Measurements from ENCODE around the gene SRSF10. TPM values are rescaled to one million over a fixed set of nuclear protein-coding genes. Genes with fewer than 3 reads are reported as not detected.

Gene SRSF10
- total and polyA plus RNA-seq, 9 of the 15 experiments (the other 6 are each of a cell fraction or from before 2014, with no cell fraction given): 154 to 264 (median 205) TPM

- TF ChIP-seq, protein P1, sequence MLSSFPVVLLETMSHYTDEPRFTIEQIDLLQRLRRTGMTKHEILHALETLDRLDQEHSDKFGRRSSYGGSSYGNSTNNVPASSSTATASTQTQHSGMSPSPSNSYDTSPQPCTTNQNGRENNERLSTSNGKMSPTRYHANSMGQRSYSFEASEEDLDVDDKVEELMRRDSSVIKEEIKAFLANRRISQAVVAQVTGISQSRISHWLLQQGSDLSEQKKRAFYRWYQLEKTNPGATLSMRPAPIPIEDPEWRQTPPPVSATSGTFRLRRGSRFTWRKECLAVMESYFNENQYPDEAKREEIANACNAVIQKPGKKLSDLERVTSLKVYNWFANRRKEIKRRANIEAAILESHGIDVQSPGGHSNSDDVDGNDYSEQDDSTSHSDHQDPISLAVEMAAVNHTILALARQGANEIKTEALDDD (IDR thresholded peaks at IDR 0.05): peak; percentile 92
- no peak for TF ChIP-seq DPF2 (IDR thresholded peaks at IDR 0.05)
- TF ChIP-seq MLX (CRISPR knock-in tag; conservative IDR thresholded peaks at IDR 0.05): no peak
- TF ChIP-seq BACH1 (tag; IDR thresholded peaks at IDR 0.05): no peak
- no peak for TF ChIP-seq RFX1 (IDR thresholded peaks at IDR 0.05)
- no peak for TF ChIP-seq HMG20B (CRISPR knock-in tag; IDR thresholded peaks at IDR 0.05)
- no peak for TF ChIP-seq ELF2 (CRISPR knock-in tag; IDR thresholded peaks at IDR 0.05)
- TF ChIP-seq ZBTB11 (CRISPR knock-in tag; IDR thresholded peaks at IDR 0.05): no peak
- no peak for TF ChIP-seq FOXP1 (CRISPR knock-in tag; IDR thresholded peaks at IDR 0.05)
- TF ChIP-seq ZNF184 (CRISPR knock-in tag; IDR thresholded peaks at IDR 0.05): no peak
- TF ChIP-seq ZNF561 (CRISPR knock-in tag; conservative IDR thresholded peaks at IDR 0.05): no peak
- TF ChIP-seq ZNF639 (CRISPR knock-in tag; conservative IDR thresholded peaks at IDR 0.05 in 1 of 2, IDR thresholded peaks at IDR 0.05 in 1 of 2): no peak
- TF ChIP-seq ZNF282 (CRISPR knock-in tag; IDR thresholded peaks at IDR 0.05): no peak
- 0 out of 2 replicates have a peak, but pooled peaks have one; percentile 65 for TF ChIP-seq ZNF444 (CRISPR knock-in tag; IDR thresholded peaks at IDR 0.05)
- TF ChIP-seq ZC3H8 (IDR thresholded peaks at IDR 0.05): no peak
- TF ChIP-seq NFE2L1 (tag; IDR thresholded peaks at IDR 0.05; ENCODE audit: borderline replicate concordance, low read depth): no peak
- TF ChIP-seq CCNT2 (IDR thresholded peaks at IDR 0.05; ENCODE audit: borderline replicate concordance, extremely low read depth, insufficient read length, low read depth, low read length): no peak
- no peak for TF ChIP-seq SIN3B (IDR thresholded peaks at IDR 0.05; ENCODE audit: low read depth)
- TF ChIP-seq ZBTB9 (CRISPR knock-in tag; IDR thresholded peaks at IDR 0.05): no peak
Measured at GRCh38 chr1:23963617-23964234, 16.4 kb downstream of the SRSF10 start (continued).

Data from K562 (cell line).